ENCODE results near the gene RTEL1.

RTEL1 gene

GRCh38 chr20:63740627-63741353 lies 82.7 kb downstream of the RTEL1 start:
- Histone ChIP-seq H3K27ac (ENCODE audit: extremely low read depth, low read depth, low read length) (peak overlapping the region; percentile 79), H3K4me1 (ENCODE audit: control insufficient read depth, insufficient read depth, low read length) (no peaks in the 10 kb centered on the region; the same call in 1 of the 2 replicates), H3K9me3 (ENCODE audit: control insufficient read depth, insufficient read depth, low read depth, low read length) (no peaks in the 10 kb centered on the region), H3K4me3 (ENCODE audit: low read depth, low read length) (peak overlapping the region; percentile 54), H3K36me3 (ENCODE audit: control insufficient read depth in 2 of 2, insufficient read depth in 1 of 2, low read length in 2 of 2) (peaks cover 4 to 41% of the 10 kb centered on the region in 2 experiments; a peak in 1 of 3 replicates)
- ChIA-PET CTCF (interaction anchor here (0.6 to 1.0 kb wide), 3 partner anchors 124 to 670 kb away, joined by 3 read pairs; partner anchors contain the start of gene TPD52L2), POLR2A (interaction anchor here (0.6 to 1.6 kb wide), 10 partner anchors 10 to 240 kb away, joined by 3 to 13 read pairs (median 4); partner anchors contain the start of genes ARFRP1, PRPF6, TPD52L2 and UCKL1)
- no peak for TF ChIP-seq ZBTB21 (tag by site-specific recombination; IDR thresholded peaks at IDR 0.05)
- TF ChIP-seq GLIS1 (tag by site-specific recombination; IDR thresholded peaks at IDR 0.05): peak; percentile 63
- TF ChIP-seq SCRT1 (tag by site-specific recombination; IDR thresholded peaks at IDR 0.05; ENCODE audit: borderline replicate concordance): no peak
- TF ChIP-seq HOXA7 (CRISPR knock-in tag; IDR thresholded peaks at IDR 0.05; ENCODE audit: borderline replicate concordance): no peak
- no peak for TF ChIP-seq ZNF701 (tag by site-specific recombination; IDR thresholded peaks at IDR 0.05)
- peak; percentile 28; the same call in 1 of the 2 replicates for TF ChIP-seq BCL11A (tag by site-specific recombination; IDR thresholded peaks at IDR 0.05; ENCODE audit: low read depth)
- peak; percentile 93 for TF ChIP-seq ZNF341 (tag by site-specific recombination; IDR thresholded peaks at IDR 0.05; ENCODE audit: low read depth)
- TF ChIP-seq IKZF3 (tag by site-specific recombination; IDR thresholded peaks at IDR 0.05): no peak
- TF ChIP-seq SCRT2 (tag by site-specific recombination; IDR thresholded peaks at IDR 0.05): peak; percentile 78
- no peak for TF ChIP-seq TCF7L2 (IDR thresholded peaks at IDR 0.05; ENCODE audit: borderline replicate concordance, low read depth, low read length)
- TF ChIP-seq HIC1 (tag by site-specific recombination; IDR thresholded peaks at IDR 0.05): peak; percentile 67; the same call in 1 of the 2 replicates
- TF ChIP-seq ZEB2 (tag by site-specific recombination; IDR thresholded peaks at IDR 0.05): peak; percentile 77
- TF ChIP-seq ZNF843 (tag by site-specific recombination; IDR thresholded peaks at IDR 0.05): peak; percentile 15; the same call in 1 of the 2 replicates
- TF ChIP-seq ZNF2 (tag by site-specific recombination; IDR thresholded peaks at IDR 0.05): no peak
- TF ChIP-seq YY2 (tag by site-specific recombination; IDR thresholded peaks at IDR 0.05): no peak
- TF ChIP-seq ZNF768 (tag by site-specific recombination; IDR thresholded peaks at IDR 0.05): no peak; the same call in 1 of the 2 replicates
- TF ChIP-seq ZNF600 (tag by site-specific recombination; IDR thresholded peaks at IDR 0.05): peak; percentile 82
- TF ChIP-seq BCL6B (tag by site-specific recombination; IDR thresholded peaks at IDR 0.05): 0 out of 2 replicates have a peak, but pooled peaks have one; percentile 38
- TF ChIP-seq ZNF350 (tag by site-specific recombination; IDR thresholded peaks at IDR 0.05): no peak
- TF ChIP-seq KLF17 (tag by site-specific recombination; IDR thresholded peaks at IDR 0.05): no peak; the same call in 1 of the 2 replicates
- no peak for TF ChIP-seq INSM2 (tag by site-specific recombination; IDR thresholded peaks at IDR 0.05)
- TF ChIP-seq ZNF610 (tag by site-specific recombination; IDR thresholded peaks at IDR 0.05; ENCODE audit: borderline replicate concordance): no peak
- no peak for TF ChIP-seq ZNF324 (tag by site-specific recombination; IDR thresholded peaks at IDR 0.05)
- peak; percentile 63 for TF ChIP-seq ZBTB26 (tag by site-specific recombination; optimal IDR thresholded peaks at IDR 0.05)
- TF ChIP-seq ZNF24 (tag by site-specific recombination; IDR thresholded peaks at IDR 0.05): no peak
- no peak for TF ChIP-seq ZNF416 (tag by site-specific recombination; IDR thresholded peaks at IDR 0.05)
- no peak for TF ChIP-seq ZFP3 (tag by site-specific recombination; IDR thresholded peaks at IDR 0.05; ENCODE audit: low read depth)
- TF ChIP-seq ZNF239 (tag by site-specific recombination; IDR thresholded peaks at IDR 0.05): no peak
- no peak for TF ChIP-seq ZNF707 (tag by site-specific recombination; IDR thresholded peaks at IDR 0.05)
- no peak for TF ChIP-seq ZNF155 (tag by site-specific recombination; IDR thresholded peaks at IDR 0.05)
- TF ChIP-seq SP7 (tag by site-specific recombination; IDR thresholded peaks at IDR 0.05): peak; percentile 66
- peak; percentile 85 for TF ChIP-seq GLIS2 (tag by site-specific recombination; IDR thresholded peaks at IDR 0.05)

All from HEK293 (cell line).